ENCODE results near the gene CCDC71.
A peak's percentile ranks its signal among the peaks of the same experiment; 100 is the strongest.

DNA sequence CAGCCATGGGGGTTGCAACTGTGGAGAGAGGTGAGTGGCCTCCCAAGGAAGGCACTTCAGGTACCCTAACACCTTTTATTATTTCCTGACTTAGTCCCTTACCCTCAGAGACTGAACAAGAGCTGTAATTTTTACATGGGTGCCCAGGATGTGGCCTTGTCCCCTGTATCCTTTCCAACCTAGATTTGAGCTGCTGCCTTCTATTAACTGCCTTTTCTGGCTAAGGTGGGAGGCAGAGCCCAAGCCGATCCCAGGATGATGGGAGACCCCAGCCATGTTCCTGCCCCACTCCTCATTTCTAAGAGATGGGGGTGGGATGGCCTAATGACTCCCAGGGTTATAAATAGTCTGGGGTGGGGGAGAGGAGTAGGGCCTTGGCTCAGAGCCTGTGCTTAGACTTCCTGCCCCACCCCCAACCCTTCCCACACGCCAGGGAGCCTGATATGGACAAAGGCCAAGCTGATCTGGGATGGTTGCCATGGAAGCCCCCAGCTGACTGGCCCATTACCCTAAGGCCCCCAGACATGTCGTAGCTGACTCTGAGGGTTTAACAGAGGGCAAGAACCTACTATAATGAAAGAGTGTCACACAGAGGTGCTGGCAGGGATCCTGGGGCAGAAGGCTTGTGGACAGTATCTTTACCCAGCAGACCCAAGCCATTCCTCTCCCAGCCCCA lies 7.1 kb upstream of the CCDC71 start:
- TF ChIP-seq GATA2 (IDR thresholded peaks at IDR 0.05; ENCODE audit: low read depth, low read length) = peak; percentile 15; the same call in 1 of the 2 replicates
- no peak for TF ChIP-seq GATA3 (IDR thresholded peaks at IDR 0.05; ENCODE audit: low read depth, low read length)
